Measurements from ENCODE around the gene CDC42EP5.

The CDC42EP5 gene

DNA sequence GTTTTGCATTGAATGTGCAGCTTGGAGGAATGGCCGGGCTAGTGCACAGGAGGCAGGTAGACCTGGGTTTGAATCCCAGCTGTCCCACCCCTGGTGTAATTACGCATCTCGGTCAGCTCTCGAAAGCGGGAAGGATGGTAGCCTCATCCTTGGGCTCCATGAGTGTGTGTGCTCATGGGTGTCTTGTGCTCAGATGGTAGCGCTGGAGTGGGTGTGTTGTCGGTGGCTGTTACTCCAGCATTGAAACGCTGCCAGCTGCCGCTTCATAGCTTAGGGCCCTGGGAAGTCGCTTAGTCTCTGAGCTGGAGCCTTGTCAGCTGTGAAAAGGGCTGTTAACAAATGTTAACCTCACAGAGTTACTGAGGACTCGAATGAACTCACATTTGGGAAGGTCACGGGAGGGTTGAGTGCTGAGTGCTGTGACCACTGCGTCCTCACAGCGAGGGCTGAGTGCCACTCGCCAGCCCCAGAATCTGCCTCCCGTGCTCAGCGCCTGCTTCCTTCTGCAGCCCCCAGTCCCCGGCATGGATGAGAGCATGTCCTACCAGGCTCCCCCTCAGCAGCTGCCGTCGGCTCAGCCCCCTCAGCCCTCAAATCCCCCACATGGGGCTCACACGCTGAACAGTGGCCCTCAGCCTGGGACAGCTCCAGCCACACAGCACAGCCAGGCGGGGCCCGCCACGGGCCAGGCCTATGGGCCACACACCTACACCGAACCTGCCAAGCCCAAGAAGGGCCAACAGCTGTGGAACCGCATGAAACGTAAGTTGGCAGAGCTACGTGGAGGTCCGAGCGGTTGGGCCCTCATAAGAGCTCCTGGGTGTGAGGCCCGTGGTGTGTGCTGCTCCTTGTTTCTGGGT, 18.9 kb downstream of the CDC42EP5 start:
- Mint-ChIP-seq H3K27me3 (ENCODE audit: low read depth) (no peaks in the 10 kb centered on the region), H3K36me3 (ENCODE audit: low read depth) (peaks cover 56% of the 10 kb centered on the region), H3K4me1 (peaks cover 18% of the 10 kb centered on the region), H3K4me3 (peak overlapping the region in 1 of 3 experiments; percentile 34), H3K27ac (no peak overlapping the region), H3K9me3 (no peaks in the 10 kb centered on the region)
- TF ChIP-seq, protein P1, sequence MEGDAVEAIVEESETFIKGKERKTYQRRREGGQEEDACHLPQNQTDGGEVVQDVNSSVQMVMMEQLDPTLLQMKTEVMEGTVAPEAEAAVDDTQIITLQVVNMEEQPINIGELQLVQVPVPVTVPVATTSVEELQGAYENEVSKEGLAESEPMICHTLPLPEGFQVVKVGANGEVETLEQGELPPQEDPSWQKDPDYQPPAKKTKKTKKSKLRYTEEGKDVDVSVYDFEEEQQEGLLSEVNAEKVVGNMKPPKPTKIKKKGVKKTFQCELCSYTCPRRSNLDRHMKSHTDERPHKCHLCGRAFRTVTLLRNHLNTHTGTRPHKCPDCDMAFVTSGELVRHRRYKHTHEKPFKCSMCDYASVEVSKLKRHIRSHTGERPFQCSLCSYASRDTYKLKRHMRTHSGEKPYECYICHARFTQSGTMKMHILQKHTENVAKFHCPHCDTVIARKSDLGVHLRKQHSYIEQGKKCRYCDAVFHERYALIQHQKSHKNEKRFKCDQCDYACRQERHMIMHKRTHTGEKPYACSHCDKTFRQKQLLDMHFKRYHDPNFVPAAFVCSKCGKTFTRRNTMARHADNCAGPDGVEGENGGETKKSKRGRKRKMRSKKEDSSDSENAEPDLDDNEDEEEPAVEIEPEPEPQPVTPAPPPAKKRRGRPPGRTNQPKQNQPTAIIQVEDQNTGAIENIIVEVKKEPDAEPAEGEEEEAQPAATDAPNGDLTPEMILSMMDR (IDR thresholded peaks at IDR 0.05; ENCODE audit: unreplicated experiment in 3 of 3): no peak

DNA sequence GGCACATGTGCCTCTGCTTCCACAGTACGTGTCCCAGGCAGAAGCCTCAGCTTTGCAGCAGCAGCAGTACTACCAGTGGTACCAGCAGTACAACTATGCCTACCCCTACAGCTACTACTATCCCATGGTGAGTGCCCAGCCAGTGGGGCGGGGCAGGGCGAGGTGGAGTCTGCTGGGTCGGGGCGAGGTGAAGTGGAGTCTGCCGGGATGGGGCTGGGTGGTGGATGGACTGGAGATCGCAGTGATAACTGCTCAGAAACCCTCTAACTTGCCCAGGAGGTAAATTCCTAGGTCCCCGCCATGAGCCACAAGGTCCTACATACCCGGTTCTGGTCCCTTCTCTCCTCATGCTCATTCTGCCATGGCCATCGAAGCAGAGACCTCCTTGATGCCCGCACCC, 20.5 kb downstream of the CDC42EP5 start:
- Mint-ChIP-seq H3K4me3 (peak overlapping the region; percentile 45 to 80 (median 58)), H3K36me3 (ENCODE audit: low read depth) (peaks cover 41% of the 10 kb centered on the region), H3K4me1 (peaks cover 28% of the 10 kb centered on the region), H3K27me3 (ENCODE audit: low read depth) (no peaks in the 10 kb centered on the region), H3K27ac (no peak overlapping the region), H3K9me3 (no peaks in the 10 kb centered on the region)
- TF ChIP-seq, protein P1 (IDR thresholded peaks at IDR 0.05; ENCODE audit: unreplicated experiment in 3 of 3): no peak

DNA sequence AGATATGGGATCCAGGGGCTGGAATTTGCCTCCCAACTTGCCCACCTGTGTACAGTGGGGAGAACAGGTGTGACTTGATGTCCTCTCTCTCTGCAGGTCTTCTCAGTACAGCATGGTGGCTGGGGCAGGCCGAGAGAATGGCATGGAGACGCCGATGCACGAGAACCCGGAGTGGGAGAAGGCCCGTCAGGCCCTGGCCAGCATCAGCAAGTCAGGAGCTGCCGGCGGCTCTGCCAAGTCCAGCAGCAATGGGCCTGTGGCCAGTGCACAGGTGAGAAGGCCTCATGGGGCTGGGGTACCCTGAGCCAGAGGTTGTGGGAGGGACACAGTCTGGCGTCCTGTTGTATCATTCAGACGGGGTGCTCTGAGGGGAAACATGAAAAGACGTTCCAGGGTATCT, 21.1 kb downstream of the CDC42EP5 start:
- Mint-ChIP-seq H3K4me1 (peaks cover 30% of the 10 kb centered on the region), H3K36me3 (ENCODE audit: low read depth) (peaks cover 40% of the 10 kb centered on the region), H3K27me3 (ENCODE audit: low read depth) (no peaks in the 10 kb centered on the region), H3K4me3 (peak overlapping the region in 2 of 3 experiments; percentile 97 to 99), H3K9me3 (no peaks in the 10 kb centered on the region), H3K27ac (no peak overlapping the region)
- TF ChIP-seq, protein P1 (IDR thresholded peaks at IDR 0.05; ENCODE audit: unreplicated experiment in 3 of 3): no peak

DNA sequence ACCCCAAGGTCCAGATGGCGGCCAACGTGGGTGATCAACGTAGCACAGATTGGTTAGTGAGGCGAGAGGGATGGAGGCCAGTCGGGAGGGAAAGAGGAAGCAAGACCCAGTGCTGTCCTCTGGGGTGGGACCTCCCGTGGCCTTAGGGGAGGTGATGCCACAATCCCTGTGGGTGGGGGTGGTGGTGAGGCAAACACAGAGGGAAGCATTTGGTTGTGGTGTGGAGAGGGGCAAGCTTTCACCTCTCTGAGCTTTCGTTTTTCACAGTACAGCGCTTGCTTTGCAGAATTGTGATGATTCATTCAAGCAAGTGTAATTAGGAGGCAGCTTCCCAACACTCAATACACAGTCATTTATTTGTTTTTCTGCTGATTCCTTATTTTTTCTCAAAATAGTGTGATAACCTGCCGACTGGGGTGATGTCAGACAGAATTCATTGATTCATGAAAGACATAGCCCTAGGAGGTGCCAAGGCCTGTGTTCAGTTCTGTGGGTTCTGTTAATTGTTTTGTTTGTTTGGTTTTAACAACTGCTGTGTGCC, 21.7 kb downstream of the CDC42EP5 start:
- Mint-ChIP-seq H3K9me3 (no peaks in the 10 kb centered on the region), H3K27ac (peak overlapping the region; percentile 93 to 99 (median 98)), H3K4me3 (peak overlapping the region; percentile 94 to 99 (median 97)), H3K4me1 (peaks cover 34% of the 10 kb centered on the region), H3K36me3 (ENCODE audit: low read depth) (peaks cover 40% of the 10 kb centered on the region), H3K27me3 (ENCODE audit: low read depth) (no peaks in the 10 kb centered on the region)
- TF ChIP-seq, protein P1 (IDR thresholded peaks at IDR 0.05; ENCODE audit: unreplicated experiment in 3 of 3): no peak

DNA sequence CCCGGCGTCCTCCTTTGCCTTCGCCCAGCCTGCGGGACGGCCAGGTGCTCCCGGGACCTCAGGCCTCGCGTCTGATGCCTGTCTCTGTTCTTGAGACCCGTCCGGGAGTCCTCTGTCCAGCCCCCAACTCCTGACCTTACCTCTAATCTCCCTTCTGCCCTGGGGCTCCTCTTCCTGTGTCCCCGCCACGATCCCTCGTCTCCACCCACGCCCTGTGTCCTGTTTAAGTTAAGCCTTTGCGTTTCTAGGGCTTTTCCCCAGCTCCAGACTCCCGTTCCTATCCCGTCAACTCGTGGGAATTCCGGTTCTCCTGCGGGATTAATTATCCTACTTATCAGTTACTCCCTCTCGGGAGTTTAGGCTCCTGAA, 23.4 kb downstream of the CDC42EP5 start:
- Mint-ChIP-seq H3K36me3 (ENCODE audit: low read depth) (peaks cover 39% of the 10 kb centered on the region), H3K9me3 (no peaks in the 10 kb centered on the region), H3K27ac (peak overlapping the region; percentile 93 to 99 (median 98)), H3K4me3 (peak overlapping the region; percentile 94 to 99 (median 97)), H3K27me3 (ENCODE audit: low read depth) (no peaks in the 10 kb centered on the region), H3K4me1 (peaks cover 34% of the 10 kb centered on the region)
- TF ChIP-seq, protein P1 (IDR thresholded peaks at IDR 0.05; ENCODE audit: unreplicated experiment in 3 of 3): no peak

All from nephron (organoid).